Uterus (tissue), 4 donors: Measurements from ENCODE around the gene FAXC. TPM values are rescaled to one million over a fixed set of nuclear protein-coding genes. Genes with fewer than 3 reads are reported as not detected.
A peak's percentile ranks its signal among the peaks of the same experiment; 100 is the strongest.

Source experiments
- DNase-seq, 2 donors: peaks; one replicate each; pipeline ENCODE4 v3.0.0-alpha.2; 2019 to 2020
- H3K27ac ChIP-seq, 2 donors: fragments of 200-600 bp; sonication (generic); 1 replicate in 1 of 2; 2 replicates in 1 of 2; pipeline ENCODE4 v1.5.1; 2016 to 2018
- H3K27me3 ChIP-seq, 2 donors: fragments of 200-600 bp; sonication (generic); one replicate each; pipeline ENCODE4 v1.5.1; 2018 to 2019; ENCODE audit warnings: control low read depth in 1 of 2
- H3K36me3 ChIP-seq, 2 donors: fragments of 200-600 bp; sonication (generic); one replicate each; pipeline ENCODE4 v1.5.1; 2019; ENCODE audit warnings: control low read depth in 1 of 2
- H3K4me1 ChIP-seq, 2 donors: fragments of 200-600 bp; sonication (generic); one replicate each; pipeline ENCODE4 v1.5.1; 2018 to 2019; ENCODE audit warnings: control low read depth in 1 of 2
- H3K4me3 ChIP-seq, 2 donors: fragments of 200-600 bp; sonication (generic); 1 replicate in 1 of 2; 2 replicates in 1 of 2; pipeline ENCODE4 v1.5.1; 2018 to 2019; ENCODE audit warnings: mild to moderate bottlenecking in 1 of 2
- H3K9me3 ChIP-seq, 2 donors: fragments of 200-600 bp; sonication (generic); one replicate each; pipeline ENCODE4 v1.5.1; 2019; ENCODE audit warnings: control low read depth in 1 of 2
- POLR2A ChIP-seq, 2 donors: fragments of 450-650 bp; IDR thresholded peaks; one replicate each; pipeline ENCODE4 v1.6.1; 2016; ENCODE audit warnings: antibody characterized with exemption in 2 of 2, mild to moderate bottlenecking in 1 of 2, moderate library complexity in 1 of 2
- intact Hi-C: fragments of 100-400 bp; cut with DNase I; formaldehyde crosslinking; loops from one replicate; pipeline ENCODE4 v1.15.1; 2023; ENCODE audit warnings: low total_unique reads
- total RNA-seq, 4 donors: library from RNA; depleted of rRNA in 3 of 4; stranded (reverse); fragments of >200 nt in 3 of 4; gene quantifications; one replicate each; pipeline versions ENCODE4 v1.1.0 to v1.2.4, GENCODE V29; 2014 to 2023
- TF ChIP-seq, protein P1 (sequence below), 4 experiments: fragments of 200-600 bp in 2 of 4; fragments of 450-650 bp in 2 of 4; sonication (generic) in 2 of 4; IDR thresholded peaks; one replicate each; pipeline ENCODE4 v1.5.1; 2016 to 2019; ENCODE audit warnings: antibody characterized with exemption in 4 of 4, mild to moderate bottlenecking in 2 of 4, moderate library complexity in 1 of 4
- donor health status: DM: yes; HTN: yes; CAD: no.

FAXC gene
- total RNA-seq, 4 donors from 2014 or later = 2.8 to 11.3 (median 8.9) TPM

DNA sequence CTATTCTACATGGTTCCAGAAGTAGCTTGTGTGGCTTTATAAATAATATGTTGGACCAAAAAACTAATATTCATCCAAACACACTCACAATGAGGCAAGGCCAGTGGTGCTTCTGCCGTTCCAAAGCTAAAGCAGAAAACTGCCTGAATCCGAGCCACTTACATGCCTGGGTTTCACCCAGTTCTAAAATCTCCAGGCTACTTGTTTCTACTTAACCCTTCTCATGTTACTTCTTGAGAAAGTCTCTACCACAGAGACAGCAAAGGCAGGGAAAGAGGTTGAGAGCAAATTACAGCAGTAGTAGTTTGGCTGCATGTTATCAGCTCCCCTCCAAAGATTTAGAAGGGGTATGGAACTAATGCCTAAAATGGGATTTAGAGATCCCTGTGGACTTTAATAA is 62.0 kb downstream of the FAXC start:
- no peak for DNase-seq
- Histone ChIP-seq H3K27me3 (no peaks in the 10 kb centered on the region), H3K4me3 (no peak overlapping the region), H3K36me3 (no peaks in the 10 kb centered on the region), H3K27ac (no peak overlapping the region), H3K9me3 (no peaks in the 10 kb centered on the region), H3K4me1 (no peaks in the 10 kb centered on the region)
- intact Hi-C loops = no loop called here
- TF ChIP-seq POLR2A (IDR thresholded peaks at IDR 0.05) = no peak
- TF ChIP-seq, protein P1, sequence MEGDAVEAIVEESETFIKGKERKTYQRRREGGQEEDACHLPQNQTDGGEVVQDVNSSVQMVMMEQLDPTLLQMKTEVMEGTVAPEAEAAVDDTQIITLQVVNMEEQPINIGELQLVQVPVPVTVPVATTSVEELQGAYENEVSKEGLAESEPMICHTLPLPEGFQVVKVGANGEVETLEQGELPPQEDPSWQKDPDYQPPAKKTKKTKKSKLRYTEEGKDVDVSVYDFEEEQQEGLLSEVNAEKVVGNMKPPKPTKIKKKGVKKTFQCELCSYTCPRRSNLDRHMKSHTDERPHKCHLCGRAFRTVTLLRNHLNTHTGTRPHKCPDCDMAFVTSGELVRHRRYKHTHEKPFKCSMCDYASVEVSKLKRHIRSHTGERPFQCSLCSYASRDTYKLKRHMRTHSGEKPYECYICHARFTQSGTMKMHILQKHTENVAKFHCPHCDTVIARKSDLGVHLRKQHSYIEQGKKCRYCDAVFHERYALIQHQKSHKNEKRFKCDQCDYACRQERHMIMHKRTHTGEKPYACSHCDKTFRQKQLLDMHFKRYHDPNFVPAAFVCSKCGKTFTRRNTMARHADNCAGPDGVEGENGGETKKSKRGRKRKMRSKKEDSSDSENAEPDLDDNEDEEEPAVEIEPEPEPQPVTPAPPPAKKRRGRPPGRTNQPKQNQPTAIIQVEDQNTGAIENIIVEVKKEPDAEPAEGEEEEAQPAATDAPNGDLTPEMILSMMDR (IDR thresholded peaks at IDR 0.05) = no peak

DNA sequence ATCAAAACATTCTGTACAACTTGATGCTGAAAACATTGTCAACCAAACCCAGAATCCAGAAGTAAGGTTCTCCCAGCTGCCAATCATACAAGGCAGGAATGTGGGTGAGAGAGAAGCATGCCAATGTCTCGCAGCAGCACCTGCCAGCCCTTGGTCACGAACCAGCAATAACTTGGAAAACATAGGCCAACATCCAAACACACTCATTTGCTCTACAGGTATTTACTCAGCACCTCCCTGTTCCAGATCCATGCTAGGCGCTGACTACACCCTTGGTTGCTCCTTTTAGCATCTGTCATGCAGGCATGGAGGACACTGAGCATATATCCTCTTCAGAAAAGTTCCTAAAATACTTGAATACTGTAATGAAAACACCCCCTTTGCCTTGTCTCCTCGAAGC is 63.6 kb downstream of the FAXC start:
- no peaks in the 10 kb centered on the region for H3K9me3 ChIP-seq

DNA sequence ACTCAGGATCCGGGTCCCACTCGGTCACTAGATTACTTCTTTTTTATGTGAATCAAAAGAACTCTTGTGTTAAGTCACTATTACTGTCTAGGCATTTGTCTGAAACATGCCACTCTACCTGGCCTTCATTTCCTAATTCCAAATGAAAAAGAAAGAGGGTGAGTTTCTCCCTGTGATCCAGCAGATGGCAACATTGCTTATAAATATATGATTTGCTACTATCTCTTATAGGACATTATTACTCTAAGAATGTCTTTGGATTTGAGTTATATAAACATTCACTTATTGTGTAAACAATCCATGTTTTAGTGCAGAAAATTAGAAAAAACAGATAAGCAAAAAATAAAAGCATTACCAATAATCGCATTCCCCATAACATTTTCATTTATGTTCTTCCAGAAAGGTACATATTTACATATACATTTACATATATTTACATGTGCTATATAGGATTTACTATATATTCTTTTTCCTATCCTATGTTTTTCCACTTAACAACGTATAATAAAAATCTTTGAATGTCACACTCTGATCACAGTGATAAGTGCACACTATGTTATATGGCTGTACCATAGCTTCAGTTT is 66.9 kb downstream of the FAXC start:
- no peak overlapping the region for H3K4me3 ChIP-seq
- no peak overlapping the region for H3K27ac ChIP-seq
- no peaks in the 10 kb centered on the region for H3K4me1 ChIP-seq
- TF ChIP-seq, protein P1 (IDR thresholded peaks at IDR 0.05) = peak in 1 of 4 experiments; percentile 5
- no peak for TF ChIP-seq POLR2A (IDR thresholded peaks at IDR 0.05)
- no peak for DNase-seq
- no peaks in the 10 kb centered on the region for H3K36me3 ChIP-seq
- H3K27me3 ChIP-seq = no peaks in the 10 kb centered on the region
- intact Hi-C loops = no loop called here
- no peaks in the 10 kb centered on the region for H3K9me3 ChIP-seq

More for the DNA sequence above, 63.6 kb downstream of the FAXC start:
- DNase-seq = no peak
- Histone ChIP-seq H3K27me3 (no peaks in the 10 kb centered on the region), H3K36me3 (no peaks in the 10 kb centered on the region), H3K4me1 (no peaks in the 10 kb centered on the region), H3K27ac (no peak overlapping the region), H3K4me3 (no peak overlapping the region)
- TF ChIP-seq POLR2A (IDR thresholded peaks at IDR 0.05) = no peak
- TF ChIP-seq, protein P1 (IDR thresholded peaks at IDR 0.05) = no peak
- intact Hi-C loops = no loop called here

DNA sequence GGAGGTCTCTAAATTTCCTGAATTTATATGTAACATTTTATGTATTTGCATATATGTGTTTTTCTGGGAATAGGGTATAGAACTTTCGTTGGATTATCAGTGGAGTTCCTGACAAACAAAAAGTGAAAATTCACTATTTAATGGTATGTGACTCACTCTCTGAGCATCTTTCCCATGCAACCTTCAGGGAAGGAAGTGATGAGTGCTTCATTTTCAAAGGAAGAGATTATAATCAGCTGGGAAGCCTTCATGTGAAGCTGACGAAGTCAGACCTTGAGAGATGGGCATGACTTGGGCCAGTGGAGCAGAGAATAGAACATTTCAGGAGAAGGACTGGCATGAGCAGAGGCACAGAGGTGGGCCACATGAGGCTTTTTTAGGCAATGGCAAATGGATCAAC is 72.7 kb downstream of the FAXC start:
- no peaks in the 10 kb centered on the region for H3K27me3 ChIP-seq
- H3K4me3 ChIP-seq = no peak overlapping the region
- DNase-seq = no peak
- no peaks in the 10 kb centered on the region for H3K9me3 ChIP-seq
- intact Hi-C loops = no loop called here
- H3K36me3 ChIP-seq = no peaks in the 10 kb centered on the region
- TF ChIP-seq, protein P1 (IDR thresholded peaks at IDR 0.05) = no peak
- TF ChIP-seq POLR2A (IDR thresholded peaks at IDR 0.05) = no peak
- no peaks in the 10 kb centered on the region for H3K4me1 ChIP-seq
- H3K27ac ChIP-seq = no peak overlapping the region

DNA sequence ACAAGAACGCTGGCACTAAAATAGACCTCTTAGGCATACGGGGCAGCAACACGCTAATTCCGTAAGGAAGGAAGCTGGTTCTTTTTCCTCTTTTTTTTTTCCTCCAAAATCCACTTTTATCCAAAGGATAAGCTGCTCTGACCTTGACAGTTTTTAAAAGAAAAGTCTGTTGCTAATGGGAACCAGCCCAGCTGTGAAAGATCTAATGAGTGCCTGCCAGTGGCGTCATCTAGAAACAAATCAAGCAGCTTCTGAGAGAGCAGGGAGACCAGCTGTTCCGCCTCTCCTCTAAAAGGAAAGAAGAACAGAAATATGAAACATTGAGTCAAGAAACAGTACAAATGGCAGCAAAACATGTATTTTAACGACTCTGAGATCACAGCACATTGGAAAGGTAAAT is 78.6 kb downstream of the FAXC start:
- H3K27me3 ChIP-seq = no peaks in the 10 kb centered on the region
- intact Hi-C loops = no loop called here
- H3K4me3 ChIP-seq = no peak overlapping the region
- no peak for DNase-seq
- no peak overlapping the region for H3K27ac ChIP-seq
- no peaks in the 10 kb centered on the region for H3K4me1 ChIP-seq
- H3K9me3 ChIP-seq = no peaks in the 10 kb centered on the region
- H3K36me3 ChIP-seq = no peaks in the 10 kb centered on the region
- TF ChIP-seq, protein P1 (IDR thresholded peaks at IDR 0.05) = no peak
- TF ChIP-seq POLR2A (IDR thresholded peaks at IDR 0.05) = no peak
